Left ventricle myocardium inferior (tissue), 1 donor: ENCODE results near the gene NR6A1. TPM values are rescaled to one million over a fixed set of nuclear protein-coding genes. Genes with fewer than 3 reads are reported as not detected.

Source experiments
- DNase-seq: peaks from one replicate; pipeline ENCODE4 v3.0.0-alpha.2; 2020
- H3K27ac ChIP-seq: fragments of 200-600 bp; replicated peaks from 2 replicates; pipeline ENCODE4 v1.8.0; 2021
- H3K27me3 ChIP-seq: fragments of 200-600 bp; 2 replicates; pipeline ENCODE4 v1.8.0; 2021; ENCODE audit warnings: low read depth
- H3K36me3 ChIP-seq: fragments of 200-600 bp; 2 replicates; pipeline ENCODE4 v1.8.0; 2021
- H3K4me1 ChIP-seq: fragments of 200-600 bp; 2 replicates; pipeline ENCODE4 v1.8.0; 2021
- H3K4me3 ChIP-seq: fragments of 200-600 bp; 2 replicates; pipeline ENCODE4 v1.8.0; 2021; ENCODE audit warnings: mild to moderate bottlenecking, moderate library complexity
- H3K9me3 ChIP-seq: fragments of 200-600 bp; replicated peaks from 2 replicates; pipeline ENCODE4 v1.8.0; 2021
- CTCF ChIP-seq: fragments of 200-600 bp; IDR thresholded peaks from 2 replicates; pipeline ENCODE4 v1.8.0; 2021; ENCODE audit warnings: antibody characterized with exemption, mild to moderate bottlenecking, borderline replicate concordance
- intact Hi-C: fragments of 100-400 bp; cut with micrococcal nuclease; formaldehyde crosslinking; loops from one replicate; pipeline ENCODE4 v1.11.0; 2022
- total RNA-seq: library from RNA; stranded (reverse); fragmentation: NEBNext Ultra II Directional; extraction: Animal tissue kit (Norgen Biotek cat#: 25700); gene quantifications from one replicate; pipeline ENCODE4 v1.2.1, GENCODE V29; 2021
- donor health status: DM: no; HTN: yes; CAD: no; lungs with severe emphysema.

The NR6A1 gene
- total RNA-seq, 1 donor from 2014 or later: 1.0 TPM

DNA sequence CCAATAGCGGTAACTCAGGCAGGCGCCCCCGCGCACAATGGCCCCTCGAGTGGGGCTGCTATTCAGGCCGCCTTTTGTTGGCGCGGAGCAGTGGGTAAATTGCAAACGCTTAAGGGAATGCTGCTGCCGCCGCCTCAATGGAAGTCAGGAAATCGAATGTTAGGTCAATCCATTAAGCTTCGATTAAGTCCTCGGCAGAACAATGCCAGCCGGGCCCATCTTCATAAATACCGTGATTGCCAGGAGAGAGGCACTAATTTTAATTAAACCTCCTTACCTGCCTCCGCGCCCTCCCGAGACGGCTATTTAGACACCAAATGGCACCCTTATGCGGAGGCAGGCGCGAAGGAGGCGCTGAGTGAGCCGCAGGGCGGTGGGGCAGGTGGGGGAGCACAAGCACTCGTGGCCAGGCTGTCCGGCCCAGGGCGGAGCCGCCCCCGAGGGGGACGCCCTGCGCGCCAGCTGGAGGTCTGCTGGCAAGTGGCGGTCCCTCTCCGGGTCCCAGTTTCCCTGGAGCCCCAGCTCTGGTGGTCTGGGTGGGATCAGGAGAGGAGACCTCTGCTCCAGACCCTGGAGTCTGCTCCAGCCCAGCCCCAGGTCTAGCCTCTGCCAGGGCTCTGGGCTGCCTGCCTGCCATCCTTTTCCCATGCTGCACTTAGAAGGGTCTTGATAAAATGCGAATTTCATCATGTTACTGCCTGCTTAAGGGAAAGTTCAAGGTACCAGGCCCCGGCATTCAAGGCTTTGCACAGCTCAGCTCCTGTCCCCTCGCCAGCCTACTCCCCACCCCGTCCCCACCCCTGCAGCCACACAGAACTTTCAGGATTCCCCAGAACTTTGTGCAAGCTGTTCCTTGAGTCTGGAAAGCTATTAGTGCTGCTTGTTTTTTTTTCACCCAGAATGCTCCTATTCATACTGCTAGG lies 283.6 kb downstream of the NR6A1 start:
- intact Hi-C loops: no loop called here
- no peak for DNase-seq
- peaks cover 93% of the 10 kb centered on the region for H3K27me3 ChIP-seq

DNA sequence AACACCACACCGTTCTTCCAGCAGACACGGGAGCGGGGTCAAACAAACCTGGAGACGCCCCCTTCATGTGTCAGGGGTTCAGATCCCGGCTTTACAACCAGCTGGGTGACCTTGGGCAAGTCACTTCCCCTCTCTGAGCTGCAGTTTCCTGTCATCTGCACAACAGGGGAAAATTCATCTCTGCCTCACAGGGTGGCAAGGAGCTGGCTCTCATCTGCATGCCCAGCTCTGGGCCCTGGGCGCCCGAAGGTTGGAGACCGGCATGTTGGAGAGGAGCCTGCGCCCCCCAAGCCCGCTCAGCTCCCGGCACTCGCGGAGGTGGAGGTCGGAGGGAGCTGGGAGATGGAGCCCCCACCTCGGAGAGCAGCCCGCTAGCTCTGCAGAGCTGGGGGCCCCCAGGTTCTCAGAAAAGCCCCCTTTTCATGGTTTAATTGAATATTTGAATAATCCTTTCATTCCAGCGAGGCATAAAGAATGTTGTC lies 284.3 kb downstream of the NR6A1 start:
- Histone ChIP-seq H3K27me3 (peaks cover 95% of the 10 kb centered on the region), H3K4me3 (no peak overlapping the region), H3K27ac (no peak overlapping the region), H3K9me3 (no peaks in the 10 kb centered on the region), H3K36me3 (no peaks in the 10 kb centered on the region), H3K4me1 (no peaks in the 10 kb centered on the region)
- DNase-seq: no peak
- TF ChIP-seq CTCF: no peak
- intact Hi-C loops: no loop called here

More for the DNA sequence above, 283.6 kb downstream of the NR6A1 start:
- no peak overlapping the region for H3K27ac ChIP-seq
- H3K9me3 ChIP-seq: no peaks in the 10 kb centered on the region
- H3K36me3 ChIP-seq: no peaks in the 10 kb centered on the region
- no peak for TF ChIP-seq CTCF
- H3K4me3 ChIP-seq: no peak overlapping the region
- no peaks in the 10 kb centered on the region for H3K4me1 ChIP-seq

GRCh38 chr9:124485936-124486335 lies 285.2 kb downstream of the NR6A1 start:
- Histone ChIP-seq H3K4me1 (no peaks in the 10 kb centered on the region), H3K9me3 (no peaks in the 10 kb centered on the region), H3K27ac (no peak overlapping the region), H3K36me3 (no peaks in the 10 kb centered on the region), H3K27me3 (peaks cover 95% of the 10 kb centered on the region), H3K4me3 (no peak overlapping the region)
- DNase-seq: no peak
- no peak for TF ChIP-seq CTCF
- intact Hi-C loops: no loop called here

GRCh38 chr9:124485201-124485600 lies 285.9 kb downstream of the NR6A1 start:
- peaks cover 95% of the 10 kb centered on the region for H3K27me3 ChIP-seq
- intact Hi-C loops: no loop called here

DNA sequence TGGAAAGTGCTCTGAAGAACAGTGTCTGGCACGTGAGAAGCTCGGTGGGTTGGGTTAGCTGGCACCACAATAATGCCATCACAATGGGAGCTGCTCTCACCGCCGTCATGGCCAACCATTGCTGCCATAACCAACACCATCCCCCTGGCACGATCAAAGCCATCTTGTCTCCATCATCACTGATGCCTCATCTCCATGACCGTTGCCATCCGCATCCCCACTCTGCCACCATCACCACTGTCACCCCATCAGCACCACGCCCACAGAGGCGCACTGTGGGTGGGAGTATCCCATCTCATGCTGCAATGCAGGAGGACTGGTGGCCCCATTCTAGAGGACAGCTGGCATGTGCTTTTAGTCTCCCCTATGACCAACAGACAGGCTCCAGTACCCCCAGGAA lies 287.6 kb downstream of the NR6A1 start:
- peaks cover 100% of the 10 kb centered on the region for H3K27me3 ChIP-seq
- DNase-seq: no peak
- no peaks in the 10 kb centered on the region for H3K36me3 ChIP-seq
- no peaks in the 10 kb centered on the region for H3K9me3 ChIP-seq
- H3K4me1 ChIP-seq: no peaks in the 10 kb centered on the region
- H3K4me3 ChIP-seq: no peak overlapping the region
- TF ChIP-seq CTCF: no peak
- H3K27ac ChIP-seq: no peak overlapping the region
- intact Hi-C loops: no loop called here

More at GRCh38 chr9:124485201-124485600, 285.9 kb downstream of the NR6A1 start:
- no peaks in the 10 kb centered on the region for H3K4me1 ChIP-seq
- H3K36me3 ChIP-seq: no peaks in the 10 kb centered on the region
- no peak overlapping the region for H3K27ac ChIP-seq
- H3K4me3 ChIP-seq: no peak overlapping the region
- no peak for TF ChIP-seq CTCF
- no peaks in the 10 kb centered on the region for H3K9me3 ChIP-seq
- no peak for DNase-seq
